Suppressor macrophage treated with lipopolysaccharide for 4 hours (primary cell): ENCODE results near the gene METTL27.
"Not testable (repeated sequence)": the region's sequence is repeated elsewhere in the genome, so short reads cannot be mapped to it uniquely, and the experiment has no call there.

Experiments
- DNase-seq: peaks from one replicate; pipeline ENCODE4 v3.0.0-alpha.2; 2020

Gene METTL27

GRCh38 chr7:73817121-73817520, 25.2 kb downstream of the METTL27 start:
- DNase-seq: no peak

- no peak for DNase-seq
Measured at GRCh38 chr7:73815436-73815835, 26.9 kb downstream of the METTL27 start.

- DNase-seq: no peak
Measured at GRCh38 chr7:73812996-73813395, 29.3 kb downstream of the METTL27 start.

GRCh38 chr7:73811760-73812168, 30.6 kb downstream of the METTL27 start:
- DNase-seq: peak; percentile 83

- DNase-seq: no peak
Measured at GRCh38 chr7:73810998-73811360, 31.3 kb downstream of the METTL27 start.

DNA sequence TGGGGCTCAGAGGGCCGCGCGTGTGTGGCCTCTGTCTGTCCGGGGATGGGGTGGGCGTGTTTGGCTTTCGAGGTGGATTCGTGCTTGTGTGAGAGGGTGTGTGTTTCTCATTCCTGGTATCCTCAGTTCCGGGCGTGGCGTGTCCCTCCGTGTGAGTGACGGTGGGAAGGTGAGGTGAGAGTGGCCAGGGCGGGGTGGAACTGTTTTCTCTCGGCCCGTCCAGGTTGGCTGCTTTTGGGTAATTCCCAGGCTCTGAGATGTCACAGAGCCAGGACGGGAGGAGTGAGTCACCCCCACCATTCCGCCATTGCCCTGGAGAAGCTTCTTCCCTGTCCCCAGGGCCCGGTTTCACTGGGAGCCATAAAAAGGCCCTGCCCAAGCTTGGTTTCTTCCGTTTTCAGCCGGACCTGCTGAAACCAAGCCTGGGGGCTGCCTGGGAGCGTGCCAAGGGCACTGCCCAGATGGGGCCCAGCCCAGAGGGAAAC, 32.8 kb downstream of the METTL27 start:
- no peak for DNase-seq

DNA sequence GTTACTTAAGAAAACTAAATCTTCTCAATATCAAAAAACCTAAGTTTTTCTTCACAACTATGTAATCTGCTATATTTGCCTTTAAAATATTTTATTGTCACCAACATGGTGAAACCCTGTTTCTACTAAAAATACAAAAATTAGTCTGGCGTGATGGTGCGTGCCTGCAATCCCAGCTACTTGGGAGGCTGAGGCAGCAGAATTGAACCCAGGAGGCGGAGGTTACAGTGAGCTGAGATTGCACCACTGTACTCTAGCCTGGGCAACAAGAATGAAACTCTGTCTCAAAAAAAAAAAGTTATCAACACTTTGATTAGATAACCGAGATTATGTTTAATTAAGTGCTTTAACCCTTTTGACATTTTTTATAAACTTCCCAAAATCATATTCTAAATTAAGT, 39.9 kb downstream of the METTL27 start:
- DNase-seq: no peak

GRCh38 chr7:73801577-73801976, 40.7 kb downstream of the METTL27 start:
- no peak for DNase-seq

- DNase-seq: no peak
Measured at GRCh38 chr7:73799282-73800141, 42.8 kb downstream of the METTL27 start.

- DNase-seq: not testable (repeated sequence)
Measured at GRCh38 chr7:73797176-73797575, 45.1 kb downstream of the METTL27 start.

DNA sequence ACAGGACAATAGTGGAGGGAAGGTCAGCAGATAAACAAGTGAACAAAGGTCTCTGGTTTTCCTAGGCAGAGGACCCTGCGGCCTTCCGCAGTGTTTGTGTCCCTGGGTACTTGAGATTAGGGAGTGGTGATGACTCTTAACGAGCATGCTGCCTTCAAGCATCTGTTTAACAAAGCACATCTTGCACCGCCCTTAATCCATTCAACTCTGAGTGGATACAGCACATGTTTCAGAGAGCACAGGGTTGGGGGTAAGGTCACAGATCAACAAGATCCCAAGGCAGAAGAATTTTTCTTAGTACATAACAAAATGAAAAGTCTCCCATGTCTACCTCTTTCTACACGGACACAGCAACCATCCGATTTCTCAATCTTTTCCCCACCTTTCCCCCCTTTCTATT, 45.7 kb downstream of the METTL27 start:
- DNase-seq: not testable (repeated sequence)

GRCh38 chr7:73795188-73795587, 47.1 kb downstream of the METTL27 start:
- not testable (repeated sequence) for DNase-seq

DNA sequence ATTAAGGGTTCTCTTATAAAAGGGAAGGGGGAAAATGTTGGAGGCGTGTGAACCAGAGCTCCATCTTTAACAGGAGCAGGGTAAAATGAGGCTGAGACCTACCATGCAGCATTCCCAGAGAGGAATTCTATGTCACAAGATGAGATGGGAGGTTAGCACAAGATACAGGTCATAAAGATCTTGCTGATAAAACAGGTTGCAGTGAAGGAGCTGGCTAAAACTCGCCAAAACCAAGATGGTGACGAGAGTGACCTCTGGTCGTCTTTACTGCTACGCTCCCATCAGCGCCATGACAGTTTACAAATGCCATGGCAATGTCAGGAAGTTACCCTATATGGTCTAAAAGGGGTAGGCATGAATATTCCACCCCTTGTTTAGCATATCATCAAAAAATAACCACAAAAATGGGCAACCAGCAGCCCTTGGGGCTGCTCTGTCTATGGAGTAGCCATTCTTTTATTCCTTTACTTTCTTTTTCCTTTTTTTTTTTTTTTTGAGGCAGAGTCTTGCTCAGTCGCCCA, 51.1 kb downstream of the METTL27 start:
- not testable (repeated sequence) for DNase-seq

GRCh38 chr7:73789051-73789450, 53.3 kb downstream of the METTL27 start:
- no peak for DNase-seq

DNA sequence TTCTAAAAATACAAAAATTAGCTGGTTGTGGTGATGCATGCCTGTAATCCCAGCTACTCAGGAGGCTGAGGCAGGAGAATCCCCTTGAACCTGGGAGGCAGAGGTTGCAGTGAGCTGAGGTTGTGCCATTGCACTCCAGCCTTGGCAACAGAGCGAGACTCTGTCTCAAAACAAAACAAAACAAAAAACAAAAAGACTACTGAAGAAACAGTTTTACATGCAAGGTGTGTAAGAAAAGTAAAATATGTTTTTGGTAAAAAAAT, 54.6 kb downstream of the METTL27 start:
- not testable (repeated sequence) for DNase-seq

- no peak for DNase-seq
Measured at GRCh38 chr7:73786588-73786987, 55.7 kb downstream of the METTL27 start.
